GF-D8 (cell line): ENCODE measurements around the gene SLC25A1.

ENCODE experiments used
- DNase-seq: peaks from one replicate; lab custom pipeline; 2025; lab: John Stamatoyannopoulos, UW

The SLC25A1 gene

DNA sequence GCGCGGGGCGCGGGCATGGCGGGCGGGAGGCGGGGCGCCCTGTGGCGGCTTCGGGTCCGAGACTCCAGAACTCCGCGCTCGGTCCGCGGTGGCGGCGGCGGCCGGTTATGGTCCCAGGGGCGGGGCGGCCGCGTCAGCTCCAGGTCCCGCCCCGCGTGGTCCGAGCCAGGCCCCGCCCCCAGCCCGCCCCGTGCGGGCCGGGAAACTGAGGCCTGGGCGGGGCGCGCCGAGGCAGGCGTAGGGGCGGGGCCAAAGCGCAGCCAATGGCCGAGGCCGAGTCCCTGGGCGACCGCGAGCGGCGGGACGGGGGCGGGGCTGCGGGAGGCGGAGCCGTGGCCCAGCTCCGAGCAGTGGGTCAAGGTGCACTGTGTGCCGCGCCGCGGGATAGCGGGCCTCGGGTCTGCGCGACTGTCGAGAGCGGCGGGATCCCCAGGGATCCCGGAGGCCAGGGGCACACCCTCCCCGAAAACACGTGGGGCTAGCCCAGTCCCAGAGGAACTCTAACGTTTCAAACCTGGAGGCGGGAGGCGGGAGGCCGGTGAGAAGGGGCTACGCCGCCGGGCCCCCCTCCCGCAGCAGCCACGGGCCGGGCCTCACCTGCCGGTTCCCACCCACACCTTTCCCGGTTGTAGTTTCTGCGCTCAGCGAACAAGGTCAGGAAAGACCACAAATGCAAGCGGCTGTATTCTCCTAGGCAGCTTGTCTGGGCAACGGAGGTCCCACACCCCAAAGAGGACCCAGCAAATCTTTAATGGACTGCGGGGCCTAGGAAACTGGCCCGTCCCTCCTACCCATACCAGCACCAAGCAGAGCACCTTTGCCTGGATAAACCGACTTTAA, at the start of gene SLC25A1:
Gene SLC25A1, minus strand, starts transcription at position 80 of the 840 bp plus-strand sequence. Its CDS starts 63 bp downstream, at position 17.
- DNase-seq: peak; percentile 31

DNA sequence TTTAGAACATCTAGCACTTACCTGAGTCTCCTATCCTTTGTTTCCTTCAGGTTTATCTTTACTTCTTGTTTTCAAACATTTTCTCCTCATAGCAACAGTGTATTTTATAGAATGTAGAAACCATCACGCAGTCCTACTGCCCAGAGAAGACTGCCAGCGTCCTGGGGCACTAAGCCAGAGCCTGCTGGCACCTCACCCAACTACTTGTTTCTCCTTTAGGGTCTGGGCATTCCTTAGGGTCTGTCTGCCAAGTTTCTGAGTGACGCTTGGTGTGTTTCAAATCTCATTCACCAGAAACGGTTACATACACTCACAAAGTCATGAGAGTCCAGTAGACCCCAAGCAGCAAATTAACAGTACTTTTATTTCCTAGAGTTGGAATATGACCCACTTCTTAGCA, 49.6 kb upstream of the SLC25A1 start:
- no peak for DNase-seq

DNA sequence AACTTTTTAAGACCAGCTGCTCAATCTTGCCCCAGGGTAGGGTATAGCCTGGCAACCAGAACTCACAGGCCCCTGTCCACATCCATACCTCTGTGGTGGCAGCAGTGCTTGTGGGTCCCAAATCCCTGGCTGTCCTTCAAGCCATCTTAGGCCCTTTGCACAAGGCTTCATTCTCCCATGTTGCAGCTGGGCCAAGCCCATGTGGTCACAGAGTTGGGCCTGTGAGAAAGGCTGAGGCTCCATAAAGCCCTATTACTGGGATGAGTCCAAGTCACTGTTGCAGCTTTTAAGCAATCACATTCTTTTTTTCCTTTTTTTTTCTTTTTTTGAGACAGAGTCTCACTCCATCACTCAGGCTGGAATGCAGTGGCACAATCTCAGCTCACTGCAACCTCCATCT, 47.9 kb upstream of the SLC25A1 start:
- DNase-seq: no peak

DNA sequence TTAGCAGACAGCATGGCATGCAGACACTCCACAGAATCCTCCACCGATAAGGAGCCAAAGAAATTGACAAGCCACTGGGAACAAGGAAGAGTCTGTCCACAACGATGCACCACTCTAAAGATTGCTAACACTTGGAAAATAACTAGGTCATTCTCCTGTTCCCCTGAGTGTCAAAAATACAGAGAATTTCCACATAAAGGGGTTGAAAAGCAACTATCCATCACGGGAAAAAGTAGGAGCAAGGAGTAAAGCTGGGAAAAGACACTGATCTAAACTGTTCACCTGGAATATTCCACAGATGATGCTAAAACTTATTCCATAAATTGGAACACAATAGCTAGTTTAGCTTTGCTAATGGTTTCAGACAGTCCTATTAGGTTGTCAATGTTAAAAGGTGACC, 47.0 kb upstream of the SLC25A1 start:
- DNase-seq: no peak

- no peak for DNase-seq
Observed at GRCh38 chr22:19224985-19225384, 46.4 kb upstream of the SLC25A1 start.

DNA sequence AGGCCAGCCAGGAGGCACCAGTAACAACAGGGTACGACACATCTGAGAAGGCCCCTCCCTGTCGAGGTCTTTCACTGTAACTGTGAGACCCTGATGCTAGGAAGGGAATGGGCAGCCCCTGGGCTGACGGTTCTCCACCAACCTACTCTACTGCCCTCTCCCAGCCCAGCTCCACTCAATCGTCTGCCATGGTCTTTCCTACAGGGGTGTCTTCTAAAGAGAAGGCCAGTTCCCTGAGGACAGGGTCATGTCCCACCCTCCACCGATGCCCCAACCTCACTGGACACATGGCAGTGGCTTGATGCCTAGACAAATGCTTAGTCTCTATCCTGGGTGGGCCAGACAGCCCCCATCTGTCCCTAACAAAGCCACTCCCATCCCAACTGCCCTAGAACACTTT, 46.0 kb upstream of the SLC25A1 start:
- DNase-seq: no peak

- DNase-seq: no peak
Observed at GRCh38 chr22:19223617-19224016, 45.1 kb upstream of the SLC25A1 start.

DNA sequence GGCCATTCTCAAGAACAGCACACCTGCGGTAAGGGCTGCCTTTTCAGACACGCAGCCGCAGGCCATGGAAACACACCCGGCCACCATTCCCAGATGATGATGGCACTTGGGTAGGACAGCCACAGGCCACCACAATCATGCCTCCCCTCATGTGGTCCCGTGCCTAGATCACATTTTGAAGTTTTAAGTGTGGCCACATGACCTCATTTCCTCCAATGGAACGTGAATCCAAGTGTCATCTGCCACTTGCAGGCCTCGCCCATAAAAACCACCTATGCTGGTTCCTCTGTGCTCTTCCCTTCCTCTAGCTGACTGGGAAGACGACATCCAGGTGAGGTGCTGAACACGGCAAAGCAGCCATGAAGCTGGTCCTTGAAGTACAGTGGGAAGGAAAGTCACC, 44.6 kb upstream of the SLC25A1 start:
- DNase-seq: no peak

DNA sequence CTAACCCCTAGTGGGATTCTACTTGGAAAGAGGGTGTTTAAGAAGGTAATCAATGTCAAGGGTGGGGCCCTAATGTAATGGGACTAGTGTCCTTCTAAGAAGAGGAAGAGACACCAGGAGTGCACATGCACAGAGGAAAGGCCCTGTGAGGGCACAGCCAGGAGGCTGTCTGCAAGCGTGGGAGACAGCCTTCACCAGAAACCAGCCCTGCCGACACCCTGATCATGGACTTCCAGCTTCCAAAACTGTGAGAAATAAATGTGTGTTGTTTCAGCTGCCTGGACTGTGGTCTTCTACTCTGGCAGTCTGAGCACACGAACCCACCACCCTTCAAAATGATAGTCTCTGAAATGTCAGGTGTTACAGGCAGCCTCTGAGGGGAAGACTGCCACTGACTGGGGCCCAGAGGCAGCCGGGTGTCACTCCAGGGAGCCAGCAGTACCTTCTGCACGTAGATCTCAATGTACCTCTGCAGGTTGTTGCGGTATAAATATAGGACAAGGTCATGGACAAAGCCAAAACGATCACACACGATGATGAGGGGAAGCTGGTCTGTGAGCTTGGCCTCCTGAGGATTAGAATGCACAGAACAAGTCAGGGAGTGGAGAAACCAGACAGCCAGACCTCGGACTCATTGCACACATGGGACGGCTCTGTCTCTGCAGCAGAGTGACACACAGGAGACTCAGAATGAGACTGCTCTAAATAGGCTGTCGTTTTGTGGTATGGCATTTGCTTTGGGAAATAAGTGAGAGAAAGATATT, 43.9 kb upstream of the SLC25A1 start:
- DNase-seq: no peak

DNA sequence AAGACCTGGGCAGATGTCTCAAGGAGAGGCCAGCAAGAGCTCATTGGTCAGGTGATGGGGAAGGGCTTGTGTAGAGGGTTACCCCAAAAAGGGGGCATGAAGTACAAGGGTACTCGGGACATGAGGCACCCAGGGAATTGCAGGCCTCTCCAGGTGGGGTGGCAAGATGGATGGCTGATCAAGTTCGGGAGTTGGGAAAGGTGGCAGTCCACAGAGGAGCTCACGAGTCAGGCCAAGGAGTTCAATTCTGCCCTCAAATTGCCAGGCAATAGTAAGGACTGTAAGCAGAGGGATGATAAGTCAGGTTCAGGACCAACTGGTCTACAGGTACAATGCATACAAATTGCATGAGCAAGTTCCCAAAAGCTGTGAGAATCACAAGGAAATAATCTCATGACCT, 42.3 kb upstream of the SLC25A1 start:
- no peak for DNase-seq

- no peak for DNase-seq
Observed at GRCh38 chr22:19218541-19219233, 40.2 kb upstream of the SLC25A1 start.

GRCh38 chr22:19216579-19216978, 38.0 kb upstream of the SLC25A1 start:
- DNase-seq: no peak

- DNase-seq: no peak
Observed at GRCh38 chr22:19215360-19215759, 36.8 kb upstream of the SLC25A1 start.

DNA sequence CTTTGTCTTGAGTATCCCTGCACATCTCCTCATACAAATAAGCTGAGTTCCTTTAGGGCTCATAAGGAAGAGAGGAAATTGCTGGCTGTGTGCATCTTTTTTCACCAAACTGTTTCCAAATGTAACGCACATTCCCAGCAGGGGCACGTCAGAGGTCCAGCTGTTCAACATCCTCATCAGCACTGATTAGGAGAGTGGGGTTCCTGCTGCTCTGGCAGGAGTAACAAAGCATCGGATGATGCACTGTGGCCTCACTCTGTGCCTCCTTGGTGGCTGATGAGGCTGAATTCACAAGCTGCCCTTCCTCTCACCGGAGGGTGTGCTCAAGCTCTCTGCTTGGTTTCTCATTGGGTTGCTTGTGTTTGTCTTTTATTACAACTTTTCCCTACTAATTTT, 35.5 kb upstream of the SLC25A1 start:
- DNase-seq: no peak

DNA sequence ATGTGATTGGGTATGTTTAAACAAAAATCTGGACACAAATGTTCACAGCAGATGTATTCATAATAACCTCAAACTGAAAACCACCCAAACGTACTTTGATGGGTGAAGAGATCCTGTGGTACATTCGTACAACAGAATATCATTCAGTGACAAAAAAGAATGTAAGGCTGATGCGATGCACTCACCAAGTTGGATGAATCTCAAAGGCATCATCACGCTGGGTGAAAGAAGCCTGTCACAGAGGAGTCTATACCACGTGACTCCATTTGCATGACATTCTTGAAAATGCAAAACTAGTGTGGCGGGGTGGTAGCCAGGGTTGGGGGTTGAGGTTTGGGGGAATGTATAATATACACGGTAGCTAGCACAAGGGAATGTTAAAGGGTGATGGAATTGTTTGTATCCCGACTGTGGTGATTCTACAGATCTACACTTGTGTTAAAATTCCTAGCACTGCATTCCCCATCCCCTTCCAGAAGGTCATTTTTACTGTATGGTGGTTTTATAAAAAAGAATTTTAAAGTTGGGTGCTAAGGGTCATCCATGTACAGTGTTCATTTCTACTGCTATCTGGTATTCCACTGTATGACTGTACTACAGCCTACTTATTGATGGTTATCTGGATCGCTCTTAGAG, 35.0 kb upstream of the SLC25A1 start:
- no peak for DNase-seq

- no peak for DNase-seq
Observed at GRCh38 chr22:19213001-19213400, 34.5 kb upstream of the SLC25A1 start.

DNA sequence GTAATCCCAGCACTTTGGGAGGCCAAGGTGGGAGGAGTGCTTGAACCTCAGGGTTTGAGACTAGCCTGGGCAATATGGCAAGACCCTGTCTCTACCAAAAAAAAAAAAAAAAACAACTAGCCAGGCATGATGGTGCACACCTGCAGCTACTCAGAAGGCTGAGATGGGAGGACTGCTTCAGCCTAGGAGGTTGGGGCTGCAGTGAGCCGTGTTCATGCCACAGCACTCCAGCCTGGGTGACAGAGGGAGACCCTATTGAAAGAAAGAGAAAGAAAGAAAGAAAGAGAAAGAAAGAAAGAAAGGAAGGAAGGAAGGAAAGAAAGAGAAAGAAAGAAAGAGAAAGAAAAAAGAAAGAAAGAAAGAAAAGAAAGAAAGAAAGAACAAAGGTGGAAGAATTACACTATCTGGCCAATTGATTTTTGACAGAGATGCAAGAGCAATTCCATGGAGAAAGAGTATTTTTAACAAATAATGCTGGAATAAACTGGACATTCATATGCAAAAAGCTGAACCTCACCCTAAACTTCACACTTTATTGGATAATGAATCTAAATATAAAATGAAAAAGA, 33.9 kb upstream of the SLC25A1 start:
- no peak for DNase-seq

DNA sequence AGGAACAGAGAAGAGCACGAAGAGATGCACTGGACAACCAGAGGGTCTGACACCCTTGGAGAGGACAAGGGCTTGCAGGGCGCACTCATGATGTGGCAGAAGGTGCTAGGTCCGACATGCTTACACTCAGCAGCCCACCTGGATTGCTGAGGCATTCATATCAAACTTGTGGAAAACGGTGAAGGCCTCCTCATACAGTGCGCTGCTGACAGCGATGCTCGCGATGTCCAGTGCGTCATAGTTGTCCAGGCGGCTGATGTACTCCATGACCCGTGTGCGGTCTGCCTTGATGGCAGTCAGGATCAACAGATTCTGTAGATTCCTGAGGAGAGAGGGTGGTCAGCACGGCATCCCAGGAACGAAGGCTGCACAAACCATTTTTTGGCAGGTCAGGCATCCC, 31.7 kb upstream of the SLC25A1 start:
- DNase-seq: no peak

DNA sequence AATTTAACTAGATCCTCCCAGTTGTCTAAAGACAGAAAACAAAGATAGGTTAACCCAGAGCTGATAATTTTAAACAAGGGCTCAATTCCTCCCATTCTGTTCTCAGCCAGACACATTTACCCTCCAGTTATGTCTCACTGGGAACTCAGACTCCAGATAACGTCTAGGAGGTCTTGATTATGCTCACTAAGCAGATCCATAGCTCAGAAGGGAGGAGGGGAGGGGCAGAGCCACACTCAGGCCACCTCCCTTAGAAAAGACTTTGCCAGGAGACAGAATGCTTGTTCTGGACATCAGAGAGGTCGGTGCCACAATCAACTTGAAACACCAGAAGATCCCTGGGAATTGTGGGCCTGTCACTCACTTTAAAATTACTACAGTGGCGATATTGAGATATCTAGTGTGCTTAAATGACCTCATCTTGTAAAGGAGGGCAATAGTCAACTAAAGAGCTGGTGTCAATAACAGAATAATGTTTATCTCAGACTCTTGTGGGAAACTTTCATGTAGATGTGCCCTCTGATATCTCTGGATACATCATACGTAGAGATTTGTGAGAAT, 29.8 kb upstream of the SLC25A1 start:
- DNase-seq: no peak

GRCh38 chr22:19207884-19208283, 29.3 kb upstream of the SLC25A1 start:
- DNase-seq: no peak

- no peak for DNase-seq
Observed at GRCh38 chr22:19207401-19207808, 28.9 kb upstream of the SLC25A1 start.

- no peak for DNase-seq
Observed at GRCh38 chr22:19206287-19206686, 27.8 kb upstream of the SLC25A1 start.
